Fibroblast of mammary gland (primary cell): ENCODE results near the gene BRD9.
"Not testable (repeated sequence)": the region's sequence is repeated elsewhere in the genome, so short reads cannot be mapped to it uniquely, and the experiment has no call there.

Source experiments
- DNase-seq: peaks from one replicate; pipeline ENCODE4 v3.0.0-alpha.2; 2010; ENCODE audit warnings: low read depth
- H3K4me3 ChIP-seq: 2 replicates; pipeline ENCODE4 v1.5.1; 2011; ENCODE audit warnings: low read depth, mild to moderate bottlenecking, low read length, moderate library complexity; ENCODE audit not compliant: control insufficient read depth

BRD9 gene

DNA sequence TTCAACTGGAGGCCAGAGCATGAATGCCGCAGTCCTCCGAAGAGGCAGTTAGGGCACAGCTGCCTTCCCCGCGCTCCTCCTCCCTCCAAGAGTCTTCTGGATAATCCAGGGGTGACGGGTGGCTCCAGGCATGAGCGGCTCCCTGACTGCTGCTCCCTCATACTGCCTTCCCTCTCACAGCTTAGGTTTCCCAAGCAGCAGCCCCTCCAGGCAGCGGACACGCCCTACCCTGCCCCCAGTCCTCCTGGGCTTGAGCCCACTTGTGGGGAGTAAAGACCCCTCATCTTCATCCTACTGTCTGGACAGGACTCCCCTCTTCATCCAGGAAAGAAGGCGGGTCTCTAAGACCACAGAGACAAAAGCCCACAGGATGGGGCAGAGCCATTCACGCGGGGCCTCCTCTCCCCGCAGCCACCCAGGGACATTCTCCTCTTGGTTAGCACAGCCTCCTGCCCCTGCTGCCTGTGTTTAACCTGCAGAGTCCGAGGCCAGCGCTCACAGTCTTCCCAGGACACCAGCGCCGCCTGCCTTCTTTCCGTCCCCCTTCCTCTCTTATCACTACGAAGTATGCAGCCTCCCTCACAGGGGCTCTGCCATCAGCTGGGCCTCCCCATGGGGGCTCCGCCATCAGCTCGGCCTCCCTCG, 47.4 kb downstream of the BRD9 start:
- DNase-seq, H3K4me3 ChIP-seq: not testable (repeated sequence)

DNA sequence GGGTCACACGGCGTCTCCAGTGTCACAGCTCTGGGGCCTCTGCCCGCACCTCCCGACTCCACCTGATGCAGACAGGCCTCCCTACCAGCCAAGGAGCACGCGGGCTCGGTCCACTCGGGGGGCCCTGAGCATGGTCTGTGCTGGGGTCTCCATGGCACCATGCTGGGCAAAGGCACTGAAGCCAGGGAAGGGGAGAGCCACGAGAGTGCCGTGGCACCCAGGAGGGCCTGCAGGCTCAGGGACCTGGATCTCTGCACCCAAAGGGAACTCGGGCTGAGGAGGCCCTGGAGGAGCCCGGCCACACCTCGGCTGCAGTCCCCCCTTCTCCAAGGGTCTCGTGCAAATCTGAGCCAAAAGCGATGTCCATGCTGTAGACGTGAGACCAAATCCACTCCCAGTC, 48.2 kb downstream of the BRD9 start:
- not testable (repeated sequence) for H3K4me3 ChIP-seq, DNase-seq

DNA sequence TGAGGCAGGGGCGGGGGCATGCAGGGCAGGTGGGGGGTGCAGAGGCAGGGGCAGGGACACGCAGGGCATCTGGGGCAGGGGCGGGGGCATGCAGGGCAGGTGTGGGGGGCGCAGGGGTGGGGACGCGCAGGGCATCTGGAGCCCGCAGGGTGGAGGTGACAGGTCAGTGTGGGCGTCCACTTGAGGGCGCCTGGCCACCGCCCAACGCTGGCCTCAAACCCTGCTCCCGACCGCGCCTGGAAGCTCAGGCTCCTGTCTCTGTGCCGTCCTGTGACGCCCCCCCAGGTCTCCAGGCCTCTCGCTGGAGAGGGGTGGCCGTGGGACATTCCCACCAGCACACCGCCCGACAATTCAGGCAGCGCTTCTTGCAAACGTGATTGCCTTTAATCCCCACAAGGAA, 48.7 kb downstream of the BRD9 start:
- H3K4me3 ChIP-seq, DNase-seq: not testable (repeated sequence)

DNA sequence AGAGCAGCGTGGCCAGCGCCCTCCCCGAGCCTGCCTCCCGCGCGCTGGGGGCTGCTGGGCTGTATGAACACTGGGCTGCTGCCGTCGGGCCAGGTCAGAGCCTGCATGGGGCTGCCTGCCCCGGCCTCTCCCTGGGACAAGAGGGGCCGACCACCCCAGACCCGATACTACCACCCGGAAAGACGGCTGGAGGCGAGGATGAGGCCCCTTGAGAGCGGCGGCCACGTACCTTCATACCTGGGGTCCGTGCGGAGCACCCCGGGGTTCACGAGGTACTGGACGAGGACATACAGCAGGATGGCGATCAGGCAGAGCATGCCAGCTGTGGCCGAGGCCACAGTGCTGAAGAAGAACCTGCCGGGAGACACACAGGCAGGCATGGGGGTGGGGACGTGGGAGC, 49.2 kb downstream of the BRD9 start:
- H3K4me3 ChIP-seq, DNase-seq: not testable (repeated sequence)

DNA sequence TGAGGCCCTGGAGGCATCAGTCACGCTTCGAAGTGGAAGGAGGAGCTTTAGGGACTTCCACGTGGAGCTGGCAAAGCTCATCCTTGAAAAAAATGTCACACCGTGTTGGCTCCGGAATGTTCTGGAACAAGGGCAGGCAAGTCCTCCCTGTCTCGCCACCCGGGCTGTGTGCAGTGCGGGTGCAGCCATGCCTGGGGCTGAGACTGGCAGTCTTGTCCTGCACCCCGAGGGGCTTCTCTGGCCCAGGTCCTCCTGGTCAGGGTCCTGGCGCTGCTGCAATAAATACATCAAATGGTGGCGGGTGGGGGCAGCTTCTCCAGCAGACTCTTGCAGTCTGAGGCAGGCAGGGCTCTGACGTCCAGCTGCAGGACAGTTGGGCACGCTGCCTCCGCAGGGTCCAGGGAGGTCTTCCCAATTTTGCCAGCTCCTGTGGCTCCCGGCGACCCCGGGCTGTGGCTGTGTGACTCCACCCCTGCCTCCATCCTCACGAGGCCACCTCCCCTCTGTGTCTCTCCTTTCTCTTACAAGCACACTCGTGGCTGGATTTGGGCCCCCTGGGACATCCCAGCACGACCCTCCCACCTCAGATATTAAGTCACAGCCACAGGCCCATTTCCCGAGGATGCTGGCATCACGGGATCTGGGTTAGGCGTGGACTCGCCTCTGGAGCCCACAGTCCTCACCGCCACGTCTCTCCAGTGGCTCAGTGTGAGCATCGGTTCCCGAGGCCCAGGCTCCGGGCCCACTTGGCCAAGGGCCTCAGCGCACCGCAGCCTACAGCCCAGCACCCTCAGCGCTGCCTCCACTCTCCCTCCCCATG, 50.0 kb downstream of the BRD9 start:
- DNase-seq: not testable (repeated sequence)

DNA sequence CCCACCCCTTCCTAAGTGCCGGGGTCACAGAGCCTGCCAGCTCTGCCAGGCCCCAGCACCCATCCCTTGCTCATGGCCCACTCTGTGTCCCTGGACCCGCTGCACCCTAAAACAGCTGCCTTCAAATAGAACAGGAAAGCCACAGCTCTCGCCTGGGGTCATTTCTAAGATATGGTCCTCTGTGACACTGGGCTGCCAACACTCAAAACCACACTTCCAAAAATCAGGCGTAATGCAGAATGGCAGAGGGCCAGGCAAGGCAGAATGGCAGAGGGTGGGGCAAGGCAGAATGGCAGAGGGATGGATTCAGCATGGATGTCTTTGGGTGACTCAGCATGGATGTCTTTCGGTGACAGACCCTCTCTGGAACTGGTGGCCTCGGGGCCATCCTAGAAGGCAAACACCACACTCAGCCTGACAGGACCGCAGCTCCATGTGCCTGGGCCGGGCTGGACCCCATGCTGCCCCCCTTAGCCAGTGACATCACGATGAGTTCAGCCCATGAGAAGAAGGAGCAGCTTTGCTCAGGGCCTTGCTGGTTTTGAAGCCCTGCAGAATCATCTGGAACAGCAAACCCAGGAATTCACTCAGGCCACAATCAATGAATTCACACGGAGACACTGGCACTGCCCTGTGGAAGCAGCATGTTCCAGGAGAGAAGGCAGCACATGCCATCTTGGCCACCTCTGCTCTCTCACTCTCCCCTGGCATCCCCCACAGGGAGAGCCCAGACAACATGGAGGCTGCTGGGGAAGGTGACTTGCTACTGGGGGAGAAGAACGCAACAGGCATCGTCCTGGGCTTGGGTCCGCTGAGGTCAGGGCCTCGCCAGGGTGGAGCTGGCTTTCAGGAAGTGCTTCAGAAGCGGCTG, 50.8 kb downstream of the BRD9 start:
- H3K4me3 ChIP-seq, DNase-seq: not testable (repeated sequence)

More for the DNA sequence above, 50.0 kb downstream of the BRD9 start:
- H3K4me3 ChIP-seq: not testable (repeated sequence)

DNA sequence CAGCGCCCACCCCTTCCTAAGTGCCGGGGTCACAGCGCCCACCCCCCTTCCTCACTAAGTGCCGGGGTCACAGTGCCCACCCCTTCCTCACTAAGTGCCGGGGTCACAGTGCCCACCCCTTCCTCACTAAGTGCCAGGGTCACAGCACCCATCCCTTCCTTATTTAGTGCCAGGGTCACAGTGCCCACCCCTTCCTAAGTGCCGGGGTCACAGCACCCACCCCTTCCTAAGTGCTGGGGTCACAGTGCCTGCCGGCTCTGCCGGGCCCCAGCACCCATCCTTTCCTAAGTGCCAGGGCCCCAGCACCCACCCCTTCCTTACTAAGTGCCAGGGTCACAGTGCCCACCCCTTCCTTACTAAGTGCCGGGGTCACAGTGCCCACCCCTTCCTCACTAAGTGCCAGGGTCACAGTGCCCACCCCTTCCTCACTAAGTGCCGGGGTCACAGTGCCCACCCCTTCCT, 51.6 kb downstream of the BRD9 start:
- DNase-seq, H3K4me3 ChIP-seq: not testable (repeated sequence)

DNA sequence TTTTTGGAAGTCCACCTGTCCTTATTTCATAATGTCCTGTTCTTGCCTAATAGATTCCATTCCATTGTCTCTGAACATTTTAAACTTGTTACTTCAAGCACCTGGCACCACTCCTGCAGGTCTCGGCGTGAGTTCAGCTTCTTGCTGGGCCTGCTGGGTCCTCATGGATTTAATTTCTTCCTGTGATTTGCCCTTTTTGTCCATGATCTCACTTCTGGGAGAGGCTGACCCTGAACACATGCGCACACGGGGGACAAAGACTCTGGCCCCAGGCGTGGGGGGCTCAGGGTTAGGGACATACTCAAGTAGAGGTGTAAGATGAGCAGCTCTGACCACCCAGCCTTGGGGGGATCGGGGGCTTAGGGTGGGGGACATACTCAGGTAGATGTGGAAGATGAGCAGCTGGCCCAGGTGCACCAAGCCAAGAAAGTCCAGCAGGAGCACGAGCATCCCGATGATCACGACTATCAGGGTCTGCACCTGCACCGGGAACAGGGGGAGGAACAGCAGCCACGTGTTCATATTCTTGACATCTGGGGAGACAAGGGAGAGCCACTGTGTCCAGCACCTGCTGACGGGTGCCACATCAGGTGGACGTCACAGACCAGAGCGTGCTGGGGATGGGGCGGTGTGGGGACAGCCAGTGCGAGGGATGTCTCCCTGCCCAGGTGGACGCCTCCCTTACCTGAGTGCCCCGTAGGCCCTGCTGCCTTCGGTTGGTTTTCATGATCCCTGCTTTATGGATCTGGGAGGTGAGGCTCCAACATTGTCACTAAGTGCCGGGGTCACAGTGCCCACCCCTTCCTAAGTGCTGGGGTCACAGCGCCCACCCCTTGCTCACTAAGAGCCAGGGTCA, 52.3 kb downstream of the BRD9 start:
- DNase-seq, H3K4me3 ChIP-seq: not testable (repeated sequence)

DNA sequence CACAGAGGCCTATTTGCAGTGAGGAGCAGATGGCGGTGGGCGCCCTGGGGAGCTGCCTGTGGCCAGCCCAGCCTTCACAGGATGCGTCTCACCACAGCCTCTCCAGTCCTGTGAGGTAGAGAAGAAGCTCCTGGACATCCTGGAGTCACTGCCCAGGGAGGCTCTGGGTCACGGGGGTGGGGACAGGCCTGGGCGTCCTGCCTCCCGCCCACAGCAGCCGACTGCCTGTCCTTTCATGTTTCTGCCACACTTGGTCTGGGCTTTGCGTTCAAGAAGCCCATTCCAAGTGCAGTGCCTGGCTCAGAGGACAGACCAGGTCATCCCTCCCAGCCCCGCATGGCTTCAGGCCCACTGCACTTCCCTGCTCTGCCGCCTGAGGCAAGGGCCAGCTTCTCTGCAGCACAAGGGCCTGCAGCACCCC, 54.2 kb downstream of the BRD9 start:
- not testable (repeated sequence) for DNase-seq

DNA sequence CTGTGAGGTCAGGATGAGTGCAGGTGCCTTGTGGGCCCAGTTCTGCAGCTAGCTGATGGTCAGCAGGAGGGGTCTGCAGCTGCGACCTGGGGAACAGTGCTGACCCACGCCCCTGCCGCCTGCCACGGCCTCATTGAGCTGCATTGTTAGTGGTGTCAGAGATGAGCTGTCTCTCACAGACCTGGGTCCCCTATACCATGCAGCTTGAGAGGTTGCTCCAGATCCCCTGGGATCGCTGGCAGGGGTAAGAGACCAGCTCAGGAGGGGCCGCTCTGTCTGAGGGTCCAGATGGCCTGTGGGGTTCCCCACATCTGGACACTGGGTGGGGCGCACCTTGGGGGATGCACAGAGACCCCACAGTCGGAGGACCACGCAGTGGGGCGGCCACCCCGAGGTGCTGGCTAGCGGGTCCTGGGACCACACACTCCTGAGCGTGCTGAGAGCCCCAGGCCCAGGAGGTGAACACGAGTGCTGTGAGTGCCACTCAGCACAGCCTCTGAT, 54.9 kb downstream of the BRD9 start:
- DNase-seq, H3K4me3 ChIP-seq: not testable (repeated sequence)

More for the DNA sequence above, 54.2 kb downstream of the BRD9 start:
- H3K4me3 ChIP-seq: not testable (repeated sequence)

DNA sequence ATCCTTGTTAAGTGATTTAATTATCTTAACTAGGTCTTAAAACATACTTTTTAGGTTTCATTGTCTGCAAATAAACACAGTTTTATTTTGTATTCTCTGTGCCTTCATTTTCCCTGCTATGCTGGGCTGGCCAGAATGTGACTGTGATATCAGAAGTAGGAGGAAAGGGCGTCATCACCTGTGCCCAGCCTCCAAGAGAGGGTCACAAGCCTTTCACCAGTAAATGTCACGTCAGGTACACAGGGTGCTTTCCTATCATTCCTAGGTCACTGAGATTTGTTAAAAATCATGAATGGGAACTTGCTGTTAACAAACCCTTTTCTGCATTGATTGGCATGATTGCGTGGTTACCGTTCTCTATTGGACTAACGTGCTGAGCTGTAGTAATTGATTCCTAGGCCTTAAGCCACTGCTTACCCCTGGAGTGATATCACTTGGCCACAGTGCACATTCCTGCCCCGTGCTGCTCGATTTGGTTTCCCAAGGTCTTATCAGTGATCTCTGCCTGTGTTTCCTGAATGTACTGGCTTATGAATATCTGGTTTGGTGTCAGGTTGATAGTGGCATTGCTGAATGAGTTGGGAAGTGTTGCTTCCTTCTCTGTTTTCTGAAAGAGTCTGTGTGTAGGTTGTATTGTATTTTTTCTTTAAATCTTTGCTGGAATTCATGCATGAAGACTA, 56.5 kb downstream of the BRD9 start:
- not testable (repeated sequence) for DNase-seq, H3K4me3 ChIP-seq

DNA sequence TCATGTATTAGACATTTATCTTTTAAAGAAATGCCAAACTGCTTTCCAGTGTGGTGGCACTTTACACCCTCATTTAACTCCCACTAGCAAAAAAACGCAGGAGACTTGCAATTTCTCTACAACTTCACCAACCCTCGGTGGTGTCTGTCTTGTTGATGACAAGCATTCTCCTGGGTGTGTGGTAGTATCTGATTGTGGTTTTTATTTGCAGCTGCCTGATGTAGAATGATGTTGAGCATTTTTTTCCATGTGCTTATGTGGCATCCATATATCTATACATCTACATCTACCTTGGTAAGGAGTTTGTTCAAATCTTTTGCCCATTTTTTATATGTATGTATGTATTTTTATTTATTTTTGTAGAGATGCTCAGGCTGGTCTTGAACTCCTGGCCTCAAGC, 58.6 kb downstream of the BRD9 start:
- H3K4me3 ChIP-seq, DNase-seq: not testable (repeated sequence)

DNA sequence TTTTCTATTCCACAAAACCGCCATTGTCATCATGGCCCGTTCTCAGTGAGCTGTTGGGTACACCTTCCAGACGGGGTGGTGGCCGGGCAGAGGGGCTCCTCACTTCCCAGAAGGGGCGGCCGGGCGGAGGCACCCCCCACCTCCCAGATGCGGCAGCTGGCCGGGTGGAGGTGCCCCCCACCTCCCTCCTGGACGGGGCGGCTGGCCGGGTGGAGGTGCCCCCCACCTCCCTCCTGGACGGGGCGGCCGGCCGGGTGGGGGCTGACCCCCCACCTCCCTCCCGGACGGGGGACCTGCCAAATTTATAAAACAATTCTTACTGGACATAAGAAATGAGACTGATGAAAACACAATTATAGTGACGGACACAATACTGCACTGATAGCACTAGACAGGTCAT, 64.4 kb downstream of the BRD9 start:
- H3K4me3 ChIP-seq, DNase-seq: not testable (repeated sequence)

DNA sequence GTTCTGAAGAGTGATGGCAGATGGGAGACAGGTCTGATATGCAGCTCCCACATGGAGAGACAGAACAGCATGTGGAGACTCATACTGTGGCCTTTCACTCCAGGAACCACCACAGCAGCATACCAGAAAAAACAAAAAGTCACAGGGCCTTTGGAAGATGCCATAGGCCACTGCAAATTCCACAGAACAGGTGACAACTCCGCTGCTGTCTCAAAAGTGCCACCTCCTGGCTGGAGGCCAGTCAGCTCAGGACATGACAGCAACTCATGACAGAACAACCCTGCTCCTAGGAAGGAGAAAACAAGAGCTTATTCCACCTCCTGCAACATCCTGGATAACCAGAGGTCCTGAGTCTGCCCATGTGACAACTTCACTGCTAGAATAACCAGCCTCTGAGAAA, 67.1 kb downstream of the BRD9 start:
- DNase-seq, H3K4me3 ChIP-seq: not testable (repeated sequence)
